ENCODE measurements around the gene IQGAP2.

The IQGAP2 gene

DNA sequence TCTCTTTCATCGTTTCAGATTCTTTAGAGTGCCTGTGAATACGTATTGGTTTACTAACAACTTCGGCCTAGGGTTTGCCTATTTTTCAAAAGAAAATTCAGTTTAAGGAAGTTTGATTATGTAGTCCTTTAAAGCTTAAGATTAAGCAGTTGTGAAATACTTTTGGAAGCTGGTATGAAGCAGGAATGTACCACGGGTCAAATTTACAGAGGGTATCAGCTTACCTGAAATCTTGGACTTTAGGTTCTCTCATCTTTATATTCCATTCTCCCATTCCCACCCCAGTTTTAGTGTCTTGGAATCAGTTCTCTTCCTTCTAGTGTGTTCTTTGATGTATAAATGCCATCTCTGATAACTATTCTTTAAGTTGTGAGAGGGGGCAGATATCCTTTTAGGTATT is 53.2 kb downstream of the IQGAP2 start:
- no peak for DNase-seq

DNA sequence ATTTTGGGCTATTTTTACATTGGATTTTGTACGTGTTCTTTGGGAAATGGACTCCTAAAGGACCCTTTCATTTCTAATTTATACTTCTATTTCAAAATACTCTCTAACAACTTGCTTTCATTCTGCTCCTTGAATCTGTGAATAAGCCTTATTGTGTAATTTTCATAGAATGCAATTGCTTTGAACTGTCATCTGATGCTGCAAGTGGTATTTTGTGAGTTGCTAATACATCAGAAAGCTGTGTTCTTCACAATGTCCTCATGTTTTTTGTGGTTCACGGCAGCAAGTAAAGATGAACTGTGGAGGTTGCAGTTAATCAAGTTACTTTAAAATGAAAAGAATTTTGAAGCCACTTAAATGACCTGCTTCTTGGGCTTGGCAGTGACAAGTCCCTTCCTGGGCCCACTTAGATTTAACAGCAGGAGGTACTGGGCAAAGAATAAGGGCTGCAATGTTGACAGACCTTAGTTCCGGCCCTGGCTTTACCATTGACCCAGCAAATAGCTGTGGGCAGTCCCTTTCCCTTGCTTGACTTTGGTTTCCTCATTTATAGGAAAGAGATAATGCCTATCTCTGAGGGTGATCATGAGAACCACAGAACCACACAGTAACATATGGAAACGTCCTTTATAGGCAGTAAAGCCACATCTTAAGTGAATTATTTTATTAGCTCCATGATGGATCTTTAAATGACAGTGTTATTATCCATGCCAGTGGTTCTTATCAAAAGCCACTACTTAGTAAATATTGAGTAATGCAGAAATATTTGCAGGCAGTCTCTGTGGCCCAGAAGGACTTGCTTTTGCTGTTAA is 54.8 kb downstream of the IQGAP2 start:
- DNase-seq, result no peak

- DNase-seq, result no peak
These were observed 55.4 kb downstream of the IQGAP2 start for GRCh38 chr5:76458486-76458830.

DNA sequence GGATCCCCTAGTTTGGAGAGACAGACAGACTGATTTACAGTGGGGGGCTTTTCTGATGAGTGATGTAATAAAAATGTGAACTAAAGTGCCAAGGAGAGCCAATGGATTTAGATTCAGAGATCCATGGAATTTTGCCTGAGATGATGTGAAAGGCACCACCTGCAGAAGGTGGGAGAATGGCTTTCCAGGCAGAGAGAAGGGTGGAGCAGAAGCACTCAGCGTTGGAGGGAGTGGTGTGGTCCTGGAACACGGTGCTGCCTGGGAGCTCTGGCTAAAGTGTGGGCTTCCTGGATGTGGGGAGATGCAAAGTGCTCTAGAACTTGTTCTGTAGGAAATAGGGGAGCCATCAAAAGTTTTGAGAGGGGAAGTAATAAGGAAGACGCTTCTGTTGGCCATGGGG is 57.0 kb downstream of the IQGAP2 start:
- no peak for DNase-seq

DNA sequence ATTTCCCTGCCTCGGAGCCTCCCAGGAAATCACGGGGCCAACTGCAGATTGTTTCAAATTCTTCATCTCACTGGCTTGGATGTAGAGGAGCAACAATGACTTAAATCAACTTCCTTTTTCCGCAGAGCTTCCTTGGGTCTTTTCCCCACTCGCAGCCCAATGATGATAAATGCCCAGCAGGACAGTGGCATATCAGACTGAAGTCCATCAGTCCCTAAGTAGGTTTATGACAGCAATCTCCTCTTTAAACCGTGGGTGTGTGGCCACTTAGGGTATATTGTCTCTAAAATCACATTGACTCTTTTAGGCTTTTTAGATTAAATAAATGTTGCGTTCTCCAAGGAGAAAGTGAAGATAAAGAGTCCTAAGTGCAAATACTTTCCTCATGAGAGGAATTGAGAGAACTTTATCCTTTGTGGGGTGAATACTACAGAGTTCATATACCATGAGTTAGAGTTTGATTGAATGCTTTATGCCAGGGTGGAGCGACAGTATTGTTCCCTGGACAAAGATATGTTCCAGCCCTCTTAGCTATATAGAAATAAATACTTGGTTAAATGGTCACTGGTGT is 59.1 kb downstream of the IQGAP2 start:
- no peak for DNase-seq

GRCh38 chr5:76467216-76467615 is 64.1 kb downstream of the IQGAP2 start:
- DNase-seq, result no peak

GRCh38 chr5:76468635-76469425 is 65.7 kb downstream of the IQGAP2 start:
- no peak for DNase-seq

DNA sequence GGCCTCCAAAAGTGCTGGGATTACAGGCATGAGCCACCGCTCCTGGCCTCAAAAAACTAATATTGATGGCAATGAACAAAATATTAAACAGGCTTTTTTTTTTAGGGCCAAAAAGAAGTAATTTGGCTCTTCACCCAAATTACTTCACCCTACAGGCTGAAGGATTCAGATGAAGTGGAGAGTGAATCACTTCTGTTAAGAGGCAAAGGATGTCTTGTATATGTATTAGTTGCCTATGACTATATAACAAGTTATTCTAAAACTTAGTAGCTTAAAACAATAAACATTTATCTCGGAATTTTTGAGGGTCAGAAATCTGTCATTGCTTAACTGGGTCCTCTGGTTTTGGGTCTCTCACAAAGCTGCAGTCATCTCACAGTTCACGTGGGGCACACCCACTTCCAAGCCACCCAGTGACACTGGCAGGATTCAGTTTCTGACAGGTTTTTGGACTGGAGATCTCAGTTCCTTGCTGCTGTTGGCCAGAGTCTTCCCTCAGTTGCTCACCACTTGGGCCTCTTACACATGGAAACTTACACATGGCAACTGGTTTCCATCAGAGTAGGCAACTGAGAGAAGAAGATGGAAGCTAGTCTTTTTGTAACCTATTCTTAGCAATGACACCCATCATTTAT is 66.7 kb downstream of the IQGAP2 start:
- no peak for DNase-seq

- no peak for DNase-seq
These were observed 67.9 kb downstream of the IQGAP2 start for GRCh38 chr5:76470976-76471375.

DNA sequence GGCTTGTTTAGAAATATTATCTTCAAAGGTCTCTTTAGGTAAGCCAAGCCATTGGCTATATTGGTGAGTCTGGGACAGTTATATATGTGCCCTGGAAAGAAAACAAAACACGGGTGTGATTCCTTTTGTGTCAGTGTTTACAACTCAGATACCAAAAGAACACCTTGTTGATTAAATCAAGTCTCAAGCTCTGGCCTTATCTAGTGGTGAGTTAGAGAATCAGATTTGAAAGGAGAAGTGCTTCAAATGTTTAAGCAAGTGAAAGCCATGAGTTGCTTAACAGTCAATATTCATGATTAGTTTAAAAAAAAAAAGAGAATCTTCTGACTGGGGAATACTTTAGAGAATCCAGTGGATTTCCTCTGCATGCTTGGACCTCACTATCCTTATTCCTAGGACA is 68.3 kb downstream of the IQGAP2 start:
- DNase-seq, result no peak

GRCh38 chr5:76471987-76472334 is 68.9 kb downstream of the IQGAP2 start:
- no peak for DNase-seq

- DNase-seq, result no peak
These were observed 69.4 kb downstream of the IQGAP2 start for GRCh38 chr5:76472335-76473008.

GRCh38 chr5:76473009-76473336 is 69.9 kb downstream of the IQGAP2 start:
- no peak for DNase-seq

- no peak for DNase-seq
These were observed 70.6 kb downstream of the IQGAP2 start for GRCh38 chr5:76473661-76474060.

DNA sequence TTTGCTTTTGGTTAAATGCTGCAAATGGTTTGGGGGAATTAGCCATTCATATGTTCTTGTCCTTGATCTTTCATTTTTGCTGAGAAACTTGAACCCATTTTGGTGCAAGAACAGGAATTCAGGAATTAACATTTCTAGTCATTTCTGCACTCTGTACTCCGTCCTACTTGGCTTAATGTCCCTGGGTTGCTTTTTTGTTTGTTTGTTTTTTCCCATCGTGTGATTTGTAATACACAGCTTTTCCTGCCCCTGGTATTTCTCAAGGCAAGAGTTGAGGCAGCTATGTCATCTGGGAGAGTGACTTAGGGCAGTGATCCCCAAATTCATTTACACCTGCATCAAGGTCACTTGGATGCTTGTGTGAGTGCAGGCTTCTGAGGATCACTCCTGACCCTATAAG is 71.3 kb downstream of the IQGAP2 start:
- DNase-seq, result no peak

GRCh38 chr5:76475385-76475784 is 72.3 kb downstream of the IQGAP2 start:
- DNase-seq, result no peak

DNA sequence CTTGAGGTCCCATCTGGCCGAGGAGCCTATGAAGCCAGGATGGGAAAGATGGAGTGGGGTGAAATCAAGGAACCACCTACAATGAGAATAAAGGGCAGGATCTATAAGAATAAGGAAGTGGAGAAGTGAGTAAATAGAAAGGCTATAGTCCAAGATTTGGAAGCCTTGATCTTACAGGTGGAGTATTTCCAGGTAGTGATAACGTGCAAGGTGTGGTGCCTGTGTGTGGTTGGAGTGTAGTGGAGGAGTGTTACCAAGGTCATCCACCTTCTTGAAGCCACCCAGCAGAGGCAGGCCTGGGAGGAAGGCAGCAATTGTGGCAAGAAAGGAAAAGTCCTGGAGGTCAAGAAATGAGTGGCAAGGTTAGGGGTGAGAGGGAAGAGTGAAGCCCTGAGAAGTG is 72.9 kb downstream of the IQGAP2 start:
- no peak for DNase-seq

DNA sequence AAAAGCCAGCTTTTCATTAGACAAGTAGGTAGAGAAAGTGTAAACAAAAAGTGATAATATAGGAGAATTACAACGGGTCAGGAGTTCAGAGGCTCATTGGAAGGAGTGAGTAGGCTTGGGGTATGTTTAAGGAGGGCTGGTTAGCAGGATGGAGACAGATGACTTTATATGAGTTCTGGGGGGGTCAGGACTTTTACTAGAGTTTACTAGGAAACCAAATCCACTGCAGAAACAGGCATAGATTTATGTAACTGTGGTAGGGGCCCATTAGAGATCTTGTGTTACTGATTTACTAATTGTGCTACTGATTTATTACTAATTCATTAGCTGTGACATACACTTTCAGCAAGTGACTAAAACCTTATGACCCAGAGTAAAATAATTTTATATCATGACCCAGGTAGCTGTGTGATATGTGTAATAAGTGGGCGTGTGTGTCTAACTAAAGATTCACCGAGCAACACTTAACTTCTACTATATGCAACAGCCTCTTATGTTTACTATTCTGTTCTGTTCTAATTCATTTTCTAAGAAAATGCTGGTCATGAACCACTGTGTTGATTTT is 73.5 kb downstream of the IQGAP2 start:
- DNase-seq, result no peak

DNA sequence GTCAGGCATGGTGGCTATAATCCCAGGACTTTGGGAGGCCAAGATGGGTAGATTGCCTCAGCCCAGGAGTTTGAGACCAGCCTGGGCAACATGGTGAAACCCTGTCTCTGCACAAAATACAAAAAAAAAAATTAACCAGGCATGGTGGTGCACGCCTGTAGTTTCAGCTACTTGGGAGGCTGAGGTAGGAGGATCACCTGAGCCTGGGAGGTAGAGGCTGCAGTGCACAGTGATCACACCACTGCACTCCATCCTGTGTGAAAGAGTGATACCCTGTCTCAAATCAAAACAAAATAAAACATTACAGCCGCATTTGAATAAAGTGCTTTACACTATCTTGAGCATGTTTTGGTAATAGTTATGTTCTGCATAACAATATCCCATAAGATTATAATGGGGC is 74.0 kb downstream of the IQGAP2 start:
- no peak for DNase-seq

DNA sequence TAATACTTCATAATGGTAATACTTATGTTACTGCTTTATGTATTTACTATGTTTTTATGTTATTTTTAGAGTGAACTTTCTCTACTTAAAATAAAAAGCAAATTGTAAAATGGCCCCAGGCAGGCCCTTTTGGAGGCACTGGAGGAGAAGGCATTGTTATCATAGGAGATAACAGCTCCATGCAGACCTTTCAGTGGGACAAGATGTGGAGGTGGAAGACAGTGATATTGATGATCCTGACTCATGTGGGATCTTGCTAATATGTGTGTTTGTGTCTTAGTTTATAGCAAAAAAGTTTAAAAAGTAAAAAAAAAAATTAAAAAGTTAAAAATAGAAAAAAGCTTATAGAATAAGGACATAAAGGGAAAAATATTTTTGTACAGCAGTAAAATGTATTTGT is 74.5 kb downstream of the IQGAP2 start:
- no peak for DNase-seq

DNA sequence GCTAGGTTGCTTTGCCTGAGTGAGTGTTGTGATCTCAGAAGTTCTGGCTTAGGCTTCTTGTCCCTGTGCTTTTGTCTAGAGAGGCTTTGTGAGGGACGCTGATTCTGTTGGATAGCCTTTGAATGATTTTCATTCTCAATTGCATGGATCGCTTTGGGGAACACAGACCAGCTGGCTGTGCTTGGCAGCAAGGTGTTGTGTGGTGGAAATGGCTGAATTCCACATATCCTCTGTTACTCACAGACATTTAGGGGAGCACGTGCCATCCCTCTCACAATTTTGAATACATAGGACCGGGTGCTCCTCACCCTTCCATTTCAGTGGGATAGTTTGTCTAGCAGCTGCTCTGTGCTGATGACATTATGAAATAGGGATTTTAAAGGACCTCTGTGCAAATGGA is 76.2 kb downstream of the IQGAP2 start:
- no peak for DNase-seq

DNA sequence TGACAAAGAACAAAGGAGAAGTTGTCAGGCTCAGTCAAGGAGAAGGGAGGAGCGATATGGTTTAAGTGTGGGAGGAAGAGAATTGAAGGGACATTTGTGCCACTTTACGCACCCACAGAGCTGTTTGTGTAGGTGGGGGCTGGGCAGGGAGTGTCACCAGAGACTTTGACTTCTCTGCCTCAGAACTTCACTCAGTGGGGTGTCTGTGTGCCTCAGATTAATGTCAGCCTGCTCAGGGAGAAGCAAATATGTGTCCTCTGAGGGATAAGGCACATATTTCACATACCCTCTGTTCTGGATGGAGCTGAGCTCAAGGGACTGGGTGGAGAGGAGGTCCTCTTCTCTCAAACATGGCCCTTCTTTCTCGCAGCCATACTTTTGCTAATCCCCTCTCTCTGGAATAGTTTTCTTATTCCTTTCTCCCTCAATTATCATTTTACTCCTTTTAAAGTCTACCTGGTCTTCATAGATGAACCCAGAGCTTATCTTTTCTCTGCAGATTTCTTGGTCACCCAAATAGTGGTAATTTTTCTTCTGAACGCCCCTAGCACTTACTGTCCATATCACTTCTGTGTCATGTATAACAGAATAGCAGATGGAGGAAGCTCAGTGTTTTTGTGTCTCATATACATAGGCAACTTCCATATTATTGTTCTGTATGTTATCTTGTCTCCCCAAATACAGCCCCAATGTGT is 77.0 kb downstream of the IQGAP2 start:
- DNase-seq, result no peak

Measured in NCI-H526 (cell line).